ENCODE results near the gene RBM4. TPM values are rescaled to one million over a fixed set of nuclear protein-coding genes. Genes with fewer than 3 reads are reported as not detected.
A peak's percentile ranks its signal among the peaks of the same experiment; 100 is the strongest.

RBM4 gene
- total RNA-seq, 1 donor from 2014 or later: 187 TPM

DNA sequence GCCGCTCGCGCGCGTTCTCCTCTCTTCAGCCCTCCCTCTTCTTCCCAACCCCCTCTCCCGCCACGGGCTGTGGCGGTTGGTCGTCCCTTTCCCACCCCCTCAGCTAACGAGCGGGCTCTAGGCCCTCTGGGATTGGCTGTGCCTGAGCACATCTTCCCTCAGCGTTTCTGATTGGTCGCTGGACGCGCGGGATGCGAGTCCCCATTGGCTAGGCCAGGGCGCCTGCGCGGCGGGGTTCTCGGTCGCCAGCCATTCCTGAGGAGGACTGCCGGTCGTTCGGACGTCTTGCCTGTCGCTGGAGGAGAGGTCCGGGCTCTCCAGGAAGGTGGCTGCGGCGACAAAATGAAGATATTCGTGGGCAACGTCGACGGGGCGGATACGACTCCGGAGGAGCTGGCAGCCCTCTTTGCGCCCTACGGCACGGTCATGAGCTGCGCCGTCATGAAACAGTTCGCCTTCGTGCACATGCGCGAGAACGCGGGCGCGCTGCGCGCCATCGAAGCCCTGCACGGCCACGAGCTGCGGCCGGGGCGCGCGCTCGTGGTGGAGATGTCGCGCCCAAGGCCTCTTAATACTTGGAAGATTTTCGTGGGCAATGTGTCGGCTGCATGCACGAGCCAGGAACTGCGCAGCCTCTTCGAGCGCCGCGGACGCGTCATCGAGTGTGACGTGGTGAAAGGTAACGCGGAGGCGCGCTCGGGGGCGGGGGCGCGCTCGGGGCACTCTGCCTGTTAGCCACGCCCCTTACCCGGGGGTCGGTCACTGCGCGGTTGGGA is 21.9 kb upstream of the RBM4 start, which contains the start of gene RBM14:
Gene RBM14, plus strand, starts transcription at position 252 of the 776 bp plus-strand sequence. Its CDS starts 91 bp downstream, at position 343.
- Mint-ChIP-seq H3K9me3 (ENCODE audit: unreplicated experiment) (no peaks in the 10 kb centered on the region), H3K36me3 (ENCODE audit: low read depth, unreplicated experiment) (peaks cover 19% of the 10 kb centered on the region), H3K27ac (ENCODE audit: unreplicated experiment) (peak within 1 kb of the TSS; percentile 98), H3K4me3 (ENCODE audit: unreplicated experiment) (peak within 1 kb of the TSS; percentile 99), H3K4me1 (ENCODE audit: unreplicated experiment) (peaks cover 31% of the 10 kb centered on the region), H3K27me3 (ENCODE audit: unreplicated experiment) (peaks cover 18% of the 10 kb centered on the region)
- peak; percentile 98 for DNase-seq (ENCODE audit: low spot score)
- TF ChIP-seq, protein P1, sequence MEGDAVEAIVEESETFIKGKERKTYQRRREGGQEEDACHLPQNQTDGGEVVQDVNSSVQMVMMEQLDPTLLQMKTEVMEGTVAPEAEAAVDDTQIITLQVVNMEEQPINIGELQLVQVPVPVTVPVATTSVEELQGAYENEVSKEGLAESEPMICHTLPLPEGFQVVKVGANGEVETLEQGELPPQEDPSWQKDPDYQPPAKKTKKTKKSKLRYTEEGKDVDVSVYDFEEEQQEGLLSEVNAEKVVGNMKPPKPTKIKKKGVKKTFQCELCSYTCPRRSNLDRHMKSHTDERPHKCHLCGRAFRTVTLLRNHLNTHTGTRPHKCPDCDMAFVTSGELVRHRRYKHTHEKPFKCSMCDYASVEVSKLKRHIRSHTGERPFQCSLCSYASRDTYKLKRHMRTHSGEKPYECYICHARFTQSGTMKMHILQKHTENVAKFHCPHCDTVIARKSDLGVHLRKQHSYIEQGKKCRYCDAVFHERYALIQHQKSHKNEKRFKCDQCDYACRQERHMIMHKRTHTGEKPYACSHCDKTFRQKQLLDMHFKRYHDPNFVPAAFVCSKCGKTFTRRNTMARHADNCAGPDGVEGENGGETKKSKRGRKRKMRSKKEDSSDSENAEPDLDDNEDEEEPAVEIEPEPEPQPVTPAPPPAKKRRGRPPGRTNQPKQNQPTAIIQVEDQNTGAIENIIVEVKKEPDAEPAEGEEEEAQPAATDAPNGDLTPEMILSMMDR (IDR thresholded peaks at IDR 0.05; ENCODE audit: unreplicated experiment): no peak

DNA sequence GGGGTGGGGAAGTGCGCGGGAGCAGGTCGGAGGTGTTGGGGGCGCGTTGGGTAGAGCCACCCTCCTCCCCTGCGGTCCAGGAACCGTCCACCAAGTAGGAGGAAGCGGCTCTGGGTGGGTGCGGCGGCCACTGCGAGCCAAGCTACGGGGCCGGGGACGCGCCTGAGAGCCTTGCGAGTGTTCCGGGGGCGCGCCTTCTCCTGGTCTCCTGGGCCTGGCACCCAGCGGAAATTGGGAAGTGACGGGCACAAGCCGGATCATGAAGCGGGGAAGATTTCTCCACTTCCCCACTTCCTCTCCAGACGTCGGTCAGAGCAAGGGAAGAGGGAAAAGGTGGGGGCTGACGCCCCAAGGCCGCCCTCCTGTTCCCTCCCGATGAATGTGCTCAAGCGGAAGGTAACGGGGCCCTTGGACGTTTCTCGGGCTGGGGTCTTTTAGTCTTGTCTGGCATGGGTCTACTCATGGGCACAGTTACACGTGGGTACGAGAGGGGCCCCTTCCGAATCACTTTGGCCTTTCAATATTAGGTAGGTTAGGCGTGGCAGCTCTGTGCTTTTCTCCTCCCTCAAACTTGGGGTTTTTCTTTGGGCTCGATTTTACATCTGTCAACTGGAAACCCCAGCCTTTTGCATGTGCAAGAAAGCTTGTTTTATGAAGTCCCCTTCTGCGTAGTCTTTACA is 21.2 kb upstream of the RBM4 start:
- Mint-ChIP-seq H3K9me3 (ENCODE audit: unreplicated experiment) (no peaks in the 10 kb centered on the region), H3K27me3 (ENCODE audit: unreplicated experiment) (peaks cover 18% of the 10 kb centered on the region), H3K27ac (ENCODE audit: unreplicated experiment) (peak overlapping the region; percentile 98), H3K36me3 (ENCODE audit: low read depth, unreplicated experiment) (peaks cover 21% of the 10 kb centered on the region), H3K4me1 (ENCODE audit: unreplicated experiment) (peaks cover 33% of the 10 kb centered on the region), H3K4me3 (ENCODE audit: unreplicated experiment) (peak overlapping the region; percentile 99)
- TF ChIP-seq, protein P1 (IDR thresholded peaks at IDR 0.05; ENCODE audit: unreplicated experiment): no peak
- DNase-seq (ENCODE audit: low spot score): peak; percentile 82

DNA sequence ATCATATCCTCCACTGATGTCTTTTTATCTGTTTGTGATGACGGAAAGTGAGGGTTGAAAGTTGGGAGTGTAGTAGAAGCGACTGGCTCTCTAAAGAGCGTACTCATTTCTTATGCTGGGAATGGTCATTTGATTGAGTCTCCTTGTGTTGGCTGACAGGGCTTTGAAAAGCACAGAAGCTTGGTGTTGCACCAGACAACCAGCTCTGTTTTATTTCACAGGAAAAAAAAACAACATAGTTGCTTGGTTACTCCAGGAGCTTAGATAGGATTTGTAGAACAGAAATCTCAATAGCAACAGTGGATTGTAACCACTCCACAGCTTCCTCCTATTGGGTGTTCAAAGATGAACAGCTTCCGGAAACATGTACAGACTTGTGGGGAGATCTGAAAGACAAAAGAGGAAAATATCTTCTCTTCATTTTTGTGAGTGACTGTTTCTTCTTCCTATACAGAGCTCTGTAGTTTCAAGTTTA is 19.4 kb upstream of the RBM4 start:
- Mint-ChIP-seq H3K27me3 (ENCODE audit: unreplicated experiment) (peaks cover 18% of the 10 kb centered on the region), H3K9me3 (ENCODE audit: unreplicated experiment) (no peaks in the 10 kb centered on the region), H3K36me3 (ENCODE audit: low read depth, unreplicated experiment) (peaks cover 32% of the 10 kb centered on the region), H3K27ac (ENCODE audit: unreplicated experiment) (peak overlapping the region; percentile 98), H3K4me3 (ENCODE audit: unreplicated experiment) (peak overlapping the region; percentile 99), H3K4me1 (ENCODE audit: unreplicated experiment) (peaks cover 46% of the 10 kb centered on the region)
- TF ChIP-seq, protein P1 (IDR thresholded peaks at IDR 0.05; ENCODE audit: unreplicated experiment): no peak
- no peak for DNase-seq (ENCODE audit: low spot score)

DNA sequence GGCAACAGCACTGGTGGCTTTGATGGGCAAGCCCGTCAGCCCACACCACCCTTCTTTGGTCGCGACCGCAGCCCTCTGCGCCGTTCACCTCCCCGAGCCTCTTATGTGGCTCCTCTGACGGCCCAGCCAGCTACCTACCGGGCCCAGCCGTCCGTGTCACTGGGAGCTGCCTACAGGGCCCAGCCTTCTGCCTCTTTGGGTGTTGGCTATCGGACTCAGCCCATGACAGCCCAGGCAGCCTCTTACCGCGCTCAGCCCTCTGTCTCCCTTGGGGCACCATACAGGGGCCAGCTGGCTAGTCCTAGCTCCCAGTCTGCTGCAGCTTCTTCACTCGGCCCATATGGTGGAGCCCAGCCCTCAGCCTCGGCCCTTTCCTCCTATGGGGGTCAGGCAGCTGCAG is 14.1 kb upstream of the RBM4 start:
- DNase-seq (ENCODE audit: low spot score): no peak
- Mint-ChIP-seq H3K27me3 (ENCODE audit: unreplicated experiment) (peaks cover 4% of the 10 kb centered on the region), H3K9me3 (ENCODE audit: unreplicated experiment) (no peaks in the 10 kb centered on the region), H3K4me1 (ENCODE audit: unreplicated experiment) (peaks cover 25% of the 10 kb centered on the region), H3K36me3 (ENCODE audit: low read depth, unreplicated experiment) (peaks cover 46% of the 10 kb centered on the region), H3K4me3 (ENCODE audit: unreplicated experiment) (no peak overlapping the region), H3K27ac (ENCODE audit: unreplicated experiment) (no peak overlapping the region)
- TF ChIP-seq, protein P1 (IDR thresholded peaks at IDR 0.05; ENCODE audit: unreplicated experiment): no peak
